Large intestine (tissue), 12 donors: ENCODE data around the gene DEFB125. TPM values are rescaled to one million over a fixed set of nuclear protein-coding genes. Genes with fewer than 3 reads are reported as not detected.

Experiments used
- DNase-seq, 2 donors: peaks; one replicate each; pipeline versions ENCODE4 v3.0.0 to v3.0.0-alpha.2; 2013
- H3K27ac ChIP-seq: one replicate; pipeline ENCODE4 v1.5.1; 2013; ENCODE audit warnings: low read length
- H3K27me3 ChIP-seq: 2 replicates; pipeline ENCODE4 v1.6.1; 2013; ENCODE audit warnings: low read length; ENCODE audit not compliant: control insufficient read depth, insufficient read depth
- H3K36me3 ChIP-seq: 2 replicates; pipeline ENCODE4 v1.6.1; 2013; ENCODE audit warnings: low read length; ENCODE audit not compliant: control insufficient read depth, insufficient read depth
- H3K4me1 ChIP-seq: one replicate; pipeline ENCODE4 v1.6.1; 2013; ENCODE audit warnings: low read length; ENCODE audit not compliant: control insufficient read depth, insufficient read depth
- H3K4me3 ChIP-seq: one replicate; pipeline ENCODE4 v1.5.1; 2013; ENCODE audit warnings: low read length
- H3K9me3 ChIP-seq: one replicate; pipeline ENCODE4 v1.6.1; 2013; ENCODE audit warnings: mild to moderate bottlenecking, low read depth, low read length, moderate library complexity; ENCODE audit not compliant: control insufficient read depth
- WGBS: methylation state at CpG from one replicate; pipeline ENCODE4 v1.1.5; 2013; ENCODE audit warnings: low lambda C conversion rate; ENCODE audit not compliant: insufficient coverage; 5-methylcytosine and 5-hydroxymethylcytosine counted together
- long read RNA-seq, 11 donors: transcript quantifications; one replicate each; lab custom pipeline, GENCODE V29; 2026
- polyA plus RNA-seq: library from polyadenylated mRNA; unstranded; fragments of 120-200 nt; gene quantifications from one replicate; pipeline ENCODE4 v1.2.1, GENCODE V29; 2013

Gene DEFB125
- polyA plus RNA-seq, result not detected
- long read RNA-seq, donor 1, result 0 reads
- long read RNA-seq, donor 2, result 0 reads
- long read RNA-seq, donor 3, result 0 reads
- long read RNA-seq, donor 4, result 0 reads
- long read RNA-seq, donor 5, result 0 reads
- long read RNA-seq, donor 6, result 0 reads
- long read RNA-seq, donor 7, result 0 reads
- long read RNA-seq, donor 8, result 0 reads
- long read RNA-seq, donor 9, result 0 reads
- long read RNA-seq, donor 10, result 0 reads
- long read RNA-seq, donor 11, result 0 reads

GRCh38 chr20:87401-87800 lies at the start of gene DEFB125:
Gene DEFB125, plus strand, starts transcription at chr20:87672. Its CDS starts 38 bp downstream, at chr20:87710.
- no peaks in the 10 kb centered on the region for H3K36me3 ChIP-seq
- no peaks in the 10 kb centered on the region for H3K4me1 ChIP-seq
- no peak within 1 kb of the TSS for H3K4me3 ChIP-seq
- H3K9me3 ChIP-seq, result no peaks in the 10 kb centered on the region
- peaks cover 2% of the 10 kb centered on the region for H3K27me3 ChIP-seq
- DNase-seq, result no peak
- H3K27ac ChIP-seq, result no peak within 1 kb of the TSS
- WGBS, result no CpG with 5 or more reads among the region's 3 CpGs

GRCh38 chr20:60035-60918 lies 27.2 kb upstream of the DEFB125 start:
- Histone ChIP-seq H3K9me3 (peaks cover 39% of the 10 kb centered on the region), H3K4me3 (no peak overlapping the region), H3K36me3 (no peaks in the 10 kb centered on the region), H3K27ac (no peak overlapping the region), H3K4me1 (no peaks in the 10 kb centered on the region), H3K27me3 (no peaks in the 10 kb centered on the region)
- 68% methylated on average over 4 of the region's 6 CpGs for WGBS
- no peak for DNase-seq

GRCh38 chr20:61230-61629 lies 26.2 kb upstream of the DEFB125 start:
- no peaks in the 10 kb centered on the region for H3K4me1 ChIP-seq
- peaks cover 48% of the 10 kb centered on the region for H3K9me3 ChIP-seq
- H3K36me3 ChIP-seq, result no peaks in the 10 kb centered on the region
- 100% methylated on average over 1 of the region's 1 CpG for WGBS
- H3K27me3 ChIP-seq, result no peaks in the 10 kb centered on the region
- H3K4me3 ChIP-seq, result no peak overlapping the region
- no peak overlapping the region for H3K27ac ChIP-seq
- DNase-seq, result no peak

GRCh38 chr20:61757-62156 lies 25.7 kb upstream of the DEFB125 start:
- Histone ChIP-seq H3K27ac (no peak overlapping the region), H3K27me3 (no peaks in the 10 kb centered on the region), H3K36me3 (no peaks in the 10 kb centered on the region), H3K9me3 (peaks cover 53% of the 10 kb centered on the region), H3K4me3 (no peak overlapping the region), H3K4me1 (no peaks in the 10 kb centered on the region)
- DNase-seq, result no peak
- 83% methylated on average over 5 of the region's 5 CpGs for WGBS

GRCh38 chr20:62487-62886 lies 25.0 kb upstream of the DEFB125 start:
- no peaks in the 10 kb centered on the region for H3K4me1 ChIP-seq
- H3K4me3 ChIP-seq, result no peak overlapping the region
- WGBS, result 75% methylated on average over 3 of the region's 3 CpGs
- H3K36me3 ChIP-seq, result no peaks in the 10 kb centered on the region
- no peaks in the 10 kb centered on the region for H3K27me3 ChIP-seq
- DNase-seq, result no peak
- no peak overlapping the region for H3K27ac ChIP-seq
- H3K9me3 ChIP-seq, result peaks cover 54% of the 10 kb centered on the region

- Histone ChIP-seq H3K27ac (no peak overlapping the region), H3K36me3 (no peaks in the 10 kb centered on the region), H3K4me3 (no peak overlapping the region), H3K27me3 (no peaks in the 10 kb centered on the region), H3K9me3 (peaks cover 54% of the 10 kb centered on the region), H3K4me1 (no peaks in the 10 kb centered on the region)
- WGBS, result 86% methylated on average over 3 of the region's 3 CpGs
- no peak for DNase-seq
Observed at GRCh38 chr20:64026-64603, 23.4 kb upstream of the DEFB125 start.

GRCh38 chr20:64766-65322 lies 22.6 kb upstream of the DEFB125 start:
- DNase-seq, result no peak
- Histone ChIP-seq H3K27me3 (no peaks in the 10 kb centered on the region), H3K27ac (no peak overlapping the region), H3K9me3 (peaks cover 54% of the 10 kb centered on the region), H3K36me3 (no peaks in the 10 kb centered on the region), H3K4me3 (no peak overlapping the region), H3K4me1 (no peaks in the 10 kb centered on the region)
- WGBS, result 95% methylated on average over 2 of the region's 2 CpGs

- Histone ChIP-seq H3K36me3 (no peaks in the 10 kb centered on the region), H3K27ac (no peak overlapping the region), H3K4me1 (no peaks in the 10 kb centered on the region), H3K4me3 (no peak overlapping the region), H3K27me3 (no peaks in the 10 kb centered on the region), H3K9me3 (no peaks in the 10 kb centered on the region)
- WGBS, result 60% methylated on average over 1 of the region's 2 CpGs
- no peak for DNase-seq
Observed at GRCh38 chr20:77231-77630, 10.2 kb upstream of the DEFB125 start.

- no peaks in the 10 kb centered on the region for H3K36me3 ChIP-seq
- no peaks in the 10 kb centered on the region for H3K9me3 ChIP-seq
- no peak for DNase-seq
- H3K27ac ChIP-seq, result no peak overlapping the region
- no peaks in the 10 kb centered on the region for H3K4me1 ChIP-seq
- H3K27me3 ChIP-seq, result no peaks in the 10 kb centered on the region
- H3K4me3 ChIP-seq, result no peak overlapping the region
Observed at GRCh38 chr20:78338-78737, 9.1 kb upstream of the DEFB125 start.

- Histone ChIP-seq H3K27me3 (no peaks in the 10 kb centered on the region), H3K36me3 (no peaks in the 10 kb centered on the region), H3K4me3 (no peak overlapping the region), H3K27ac (no peak overlapping the region), H3K4me1 (no peaks in the 10 kb centered on the region), H3K9me3 (no peaks in the 10 kb centered on the region)
- no CpG with 5 or more reads among the region's 4 CpGs for WGBS
- DNase-seq, result peak in 1 of 2 donors; percentile 5
Observed at GRCh38 chr20:79565-79964, 7.9 kb upstream of the DEFB125 start.
